ENCODE measurements around the gene GYG2. TPM values are rescaled to one million over a fixed set of nuclear protein-coding genes. Genes with fewer than 3 reads are reported as not detected.

Gene GYG2
- total RNA-seq, 1 donor from 2014 or later, result 60.8 TPM

- H3K4me1 Mint-ChIP-seq, result no peaks in the 10 kb centered on the region
- no peak for TF ChIP-seq CTCF (IDR thresholded peaks at IDR 0.05; ENCODE audit: unreplicated experiment)
- no peak for DNase-seq (ENCODE audit: low spot score in 2 of 2, unreplicated experiment in 2 of 2)
- H3K9me3 Mint-ChIP-seq, result no peaks in the 10 kb centered on the region
- peaks cover 57% of the 10 kb centered on the region for H3K36me3 Mint-ChIP-seq
- no peak overlapping the region for H3K4me3 Mint-ChIP-seq
- H3K27me3 Mint-ChIP-seq (ENCODE audit: low read depth), result no peaks in the 10 kb centered on the region
- H3K27ac Mint-ChIP-seq, result no peak overlapping the region
These were observed 28.8 kb downstream of the GYG2 start for GRCh38 chrX:2857566-2857965.

- peaks cover 59% of the 10 kb centered on the region for H3K36me3 Mint-ChIP-seq
These were observed 30.6 kb downstream of the GYG2 start for GRCh38 chrX:2859197-2859797.

GRCh38 chrX:2862404-2862803 is 33.7 kb downstream of the GYG2 start:
- Mint-ChIP-seq H3K4me1 (peaks cover 20% of the 10 kb centered on the region), H3K27me3 (ENCODE audit: low read depth) (no peaks in the 10 kb centered on the region), H3K36me3 (peaks cover 56% of the 10 kb centered on the region), H3K9me3 (no peaks in the 10 kb centered on the region), H3K4me3 (no peak overlapping the region), H3K27ac (peak overlapping the region; percentile 53)
- TF ChIP-seq CTCF (IDR thresholded peaks at IDR 0.05; ENCODE audit: unreplicated experiment), result no peak
- no peak for DNase-seq (ENCODE audit: low spot score in 2 of 2, unreplicated experiment in 2 of 2)

More at GRCh38 chrX:2859197-2859797, 30.6 kb downstream of the GYG2 start:
- Mint-ChIP-seq H3K27ac (no peak overlapping the region), H3K4me3 (no peak overlapping the region), H3K27me3 (ENCODE audit: low read depth) (no peaks in the 10 kb centered on the region), H3K9me3 (no peaks in the 10 kb centered on the region), H3K4me1 (peaks cover 11% of the 10 kb centered on the region)
- TF ChIP-seq CTCF (IDR thresholded peaks at IDR 0.05; ENCODE audit: unreplicated experiment), result no peak
- DNase-seq (ENCODE audit: low spot score in 2 of 2, unreplicated experiment in 2 of 2), result no peak

GRCh38 chrX:2863646-2864045 is 34.9 kb downstream of the GYG2 start:
- Mint-ChIP-seq H3K4me1 (peaks cover 21% of the 10 kb centered on the region), H3K27ac (peak overlapping the region; percentile 90), H3K36me3 (peaks cover 51% of the 10 kb centered on the region), H3K4me3 (no peak overlapping the region), H3K9me3 (peaks cover under 1% of the 10 kb centered on the region), H3K27me3 (ENCODE audit: low read depth) (no peaks in the 10 kb centered on the region)
- TF ChIP-seq CTCF (IDR thresholded peaks at IDR 0.05; ENCODE audit: unreplicated experiment), result no peak
- no peak for DNase-seq (ENCODE audit: low spot score in 2 of 2, unreplicated experiment in 2 of 2)

GRCh38 chrX:2867206-2867605 is 38.5 kb downstream of the GYG2 start:
- peaks cover 18% of the 10 kb centered on the region for H3K9me3 Mint-ChIP-seq
- H3K27me3 Mint-ChIP-seq (ENCODE audit: low read depth), result no peaks in the 10 kb centered on the region
- peak overlapping the region; percentile 7 for H3K27ac Mint-ChIP-seq
- H3K4me3 Mint-ChIP-seq, result no peak overlapping the region
- peaks cover 24% of the 10 kb centered on the region for H3K4me1 Mint-ChIP-seq
- DNase-seq (ENCODE audit: low spot score in 2 of 2, unreplicated experiment in 2 of 2), result no peak
- no peak for TF ChIP-seq CTCF (IDR thresholded peaks at IDR 0.05; ENCODE audit: unreplicated experiment)
- H3K36me3 Mint-ChIP-seq, result peaks cover 57% of the 10 kb centered on the region

GRCh38 chrX:2870650-2871049 is 41.9 kb downstream of the GYG2 start:
- no peaks in the 10 kb centered on the region for H3K27me3 Mint-ChIP-seq (ENCODE audit: low read depth)
- H3K9me3 Mint-ChIP-seq, result peaks cover 39% of the 10 kb centered on the region
- peaks cover 16% of the 10 kb centered on the region for H3K4me1 Mint-ChIP-seq
- H3K4me3 Mint-ChIP-seq, result no peak overlapping the region
- H3K27ac Mint-ChIP-seq, result no peak overlapping the region
- peaks cover 69% of the 10 kb centered on the region for H3K36me3 Mint-ChIP-seq
- no peak for TF ChIP-seq CTCF (IDR thresholded peaks at IDR 0.05; ENCODE audit: unreplicated experiment)
- DNase-seq (ENCODE audit: low spot score in 2 of 2, unreplicated experiment in 2 of 2), result no peak
